Measurements from ENCODE around the gene MYH10.

The MYH10 gene

GRCh38 chr17:8481703-8482102, 148.8 kb downstream of the MYH10 start:
- H3K27ac ChIP-seq, result peak overlapping the region in 1 of 2 donors; percentile 41
- DNase-seq, result no peak
- H3K4me1 ChIP-seq, result peaks cover 0 to 22% (median 8%) of the 10 kb centered on the region in 4 donors
- no peak overlapping the region for H3K4me3 ChIP-seq
- no peak for TF ChIP-seq CTCF (IDR thresholded peaks at IDR 0.05)
- no peaks in the 10 kb centered on the region for H3K27me3 ChIP-seq
- peaks cover 95 to 97% (median 95%) of the 10 kb centered on the region in 3 donors for H3K36me3 ChIP-seq
- no peaks in the 10 kb centered on the region for H3K9me3 ChIP-seq
- intact Hi-C loops (cut with DNase I; ENCODE audit: low total_unique reads), result no loop called here

GRCh38 chr17:8481089-8481488, 149.4 kb downstream of the MYH10 start:
- Histone ChIP-seq H3K27ac (peak overlapping the region; percentile 41), H3K9me3 (no peaks in the 10 kb centered on the region), H3K4me3 (no peak overlapping the region), H3K36me3 (peaks cover 95 to 98% (median 97%) of the 10 kb centered on the region in 3 donors), H3K27me3 (no peaks in the 10 kb centered on the region), H3K4me1 (peaks cover 0 to 22% (median 8%) of the 10 kb centered on the region in 4 donors)
- intact Hi-C loops (cut with DNase I; ENCODE audit: low total_unique reads), result no loop called here
- TF ChIP-seq CTCF (IDR thresholded peaks at IDR 0.05), result no peak
- no peak for DNase-seq

- DNase-seq, result no peak
- H3K4me3 ChIP-seq, result no peak overlapping the region
- no peaks in the 10 kb centered on the region for H3K27me3 ChIP-seq
- intact Hi-C loops (cut with DNase I; ENCODE audit: low total_unique reads), result no loop called here
- H3K27ac ChIP-seq, result peak overlapping the region; percentile 41 to 42
- H3K4me1 ChIP-seq, result peaks cover 0 to 22% (median 8%) of the 10 kb centered on the region in 4 donors
- no peaks in the 10 kb centered on the region for H3K9me3 ChIP-seq
- no peak for TF ChIP-seq CTCF (IDR thresholded peaks at IDR 0.05)
- peaks cover 95 to 98% (median 98%) of the 10 kb centered on the region in 3 donors for H3K36me3 ChIP-seq
Observed at GRCh38 chr17:8480011-8480976, 150.2 kb downstream of the MYH10 start.

GRCh38 chr17:8479431-8479947, 151.0 kb downstream of the MYH10 start:
- Histone ChIP-seq H3K4me3 (no peak overlapping the region), H3K4me1 (peaks cover 0 to 22% (median 8%) of the 10 kb centered on the region in 4 donors), H3K9me3 (no peaks in the 10 kb centered on the region), H3K27me3 (no peaks in the 10 kb centered on the region), H3K27ac (peak overlapping the region; percentile 41 to 42), H3K36me3 (peaks cover 95 to 100% (median 100%) of the 10 kb centered on the region in 3 donors)
- DNase-seq, result peak in 1 of 2 donors; percentile 63
- no peak for TF ChIP-seq CTCF (IDR thresholded peaks at IDR 0.05)
- intact Hi-C loops (cut with DNase I; ENCODE audit: low total_unique reads), result no loop called here

- H3K4me3 ChIP-seq, result no peak overlapping the region
- H3K36me3 ChIP-seq, result peaks cover 91 to 99% (median 95%) of the 10 kb centered on the region in 3 donors
- no peak for DNase-seq
- no peaks in the 10 kb centered on the region for H3K27me3 ChIP-seq
- peaks cover 0 to 27% (median 11%) of the 10 kb centered on the region in 4 donors for H3K4me1 ChIP-seq
- no peak for TF ChIP-seq CTCF (IDR thresholded peaks at IDR 0.05)
- no peaks in the 10 kb centered on the region for H3K9me3 ChIP-seq
- intact Hi-C loops (cut with DNase I; ENCODE audit: low total_unique reads), result no loop called here
- H3K27ac ChIP-seq, result no peak overlapping the region
Observed at GRCh38 chr17:8477715-8478441, 152.6 kb downstream of the MYH10 start.

Measured in tibial artery (tissue), 4 donors.